ENCODE data around the gene ISG15.

DNA sequence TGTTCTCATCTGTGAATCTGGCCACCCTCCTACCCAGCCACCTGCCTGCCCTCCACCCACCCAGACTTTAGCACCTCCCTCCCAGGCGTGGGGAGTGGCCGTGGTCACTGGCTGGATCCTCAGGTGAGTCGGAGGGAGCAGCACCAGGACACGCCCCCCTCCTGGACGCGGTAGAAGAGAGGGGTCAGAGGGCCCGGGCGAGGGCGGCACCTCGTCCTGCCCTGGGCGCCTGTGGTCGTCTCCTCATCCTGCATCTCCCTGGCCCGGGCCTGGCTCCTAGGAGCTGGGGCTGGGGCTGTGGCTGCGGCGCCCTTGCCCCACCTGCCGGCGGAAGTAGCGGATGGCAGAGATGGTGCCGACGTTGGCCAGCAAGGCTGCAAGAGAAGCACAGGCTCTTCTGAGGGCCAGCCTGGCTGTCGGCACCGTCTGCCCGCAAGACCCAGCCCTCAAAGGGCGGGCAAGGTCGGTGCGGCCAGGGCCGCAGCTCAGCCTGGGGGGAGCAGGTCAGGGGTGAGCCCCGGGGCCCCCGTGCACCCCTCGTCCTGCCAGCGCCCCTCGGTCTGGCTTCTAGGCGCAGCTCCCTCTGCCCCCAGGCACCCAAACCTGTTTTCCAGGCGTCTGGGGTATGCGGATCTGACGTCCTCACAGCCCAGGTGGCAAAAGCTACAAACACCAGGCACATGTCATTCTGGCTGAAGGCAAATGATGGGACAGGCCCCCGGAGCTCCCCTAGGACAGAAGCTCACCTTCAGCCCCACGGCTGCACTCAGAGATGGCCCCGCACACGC is 37.2 kb upstream of the ISG15 start:
- TF ChIP-seq POLR2AphosphoS5 (IDR thresholded peaks at IDR 0.05; ENCODE audit: low read depth, low read length): peak; percentile 66
- TF ChIP-seq, protein P1, sequence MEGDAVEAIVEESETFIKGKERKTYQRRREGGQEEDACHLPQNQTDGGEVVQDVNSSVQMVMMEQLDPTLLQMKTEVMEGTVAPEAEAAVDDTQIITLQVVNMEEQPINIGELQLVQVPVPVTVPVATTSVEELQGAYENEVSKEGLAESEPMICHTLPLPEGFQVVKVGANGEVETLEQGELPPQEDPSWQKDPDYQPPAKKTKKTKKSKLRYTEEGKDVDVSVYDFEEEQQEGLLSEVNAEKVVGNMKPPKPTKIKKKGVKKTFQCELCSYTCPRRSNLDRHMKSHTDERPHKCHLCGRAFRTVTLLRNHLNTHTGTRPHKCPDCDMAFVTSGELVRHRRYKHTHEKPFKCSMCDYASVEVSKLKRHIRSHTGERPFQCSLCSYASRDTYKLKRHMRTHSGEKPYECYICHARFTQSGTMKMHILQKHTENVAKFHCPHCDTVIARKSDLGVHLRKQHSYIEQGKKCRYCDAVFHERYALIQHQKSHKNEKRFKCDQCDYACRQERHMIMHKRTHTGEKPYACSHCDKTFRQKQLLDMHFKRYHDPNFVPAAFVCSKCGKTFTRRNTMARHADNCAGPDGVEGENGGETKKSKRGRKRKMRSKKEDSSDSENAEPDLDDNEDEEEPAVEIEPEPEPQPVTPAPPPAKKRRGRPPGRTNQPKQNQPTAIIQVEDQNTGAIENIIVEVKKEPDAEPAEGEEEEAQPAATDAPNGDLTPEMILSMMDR (IDR thresholded peaks at IDR 0.05 in 2 of 3, conservative IDR thresholded peaks at IDR 0.05 in 1 of 3; ENCODE audit: borderline replicate concordance in 1 of 3, insufficient read depth in 1 of 3, low read depth in 2 of 3, low read length in 2 of 3): peak in 2 of 3 experiments; percentile 36 to 59; a peak in 4 of 6 replicates
- TF ChIP-seq ZFX (IDR thresholded peaks at IDR 0.05): no peak
- no peak; the same call in 1 of the 2 replicates for TF ChIP-seq MAX (IDR thresholded peaks at IDR 0.05)
- TF ChIP-seq EZH2phosphoT487 (IDR thresholded peaks at IDR 0.05; ENCODE audit: borderline replicate concordance): no peak
- TF ChIP-seq YY1 (IDR thresholded peaks at IDR 0.05; ENCODE audit: extremely low read depth, insufficient replicate concordance, low read depth, low read length): no peak
- TF ChIP-seq SP1 (IDR thresholded peaks at IDR 0.05; ENCODE audit: low read depth): no peak; the same call in 1 of the 2 replicates
- no peak for TF ChIP-seq SIN3A (IDR thresholded peaks at IDR 0.05; ENCODE audit: low read depth)
- peak; percentile 71 for TF ChIP-seq RAD21 (IDR thresholded peaks at IDR 0.05; ENCODE audit: low read depth)
- TF ChIP-seq POLR2A (IDR thresholded peaks at IDR 0.05; ENCODE audit: borderline replicate concordance, extremely low read depth, insufficient read depth, insufficient read length): no peak
- TF ChIP-seq REST (IDR thresholded peaks at IDR 0.05; ENCODE audit: low read depth): no peak
